Ishikawa (cell line): ENCODE results near the gene KIF24.

ENCODE experiments used
- CEBPB ChIP-seq: IDR thresholded peaks from 2 replicates; pipeline ENCODE4 v1.6.1; 2012
- CREB1 ChIP-seq: IDR thresholded peaks from 2 replicates; pipeline ENCODE4 v1.6.1; 2012; ENCODE audit warnings: low read depth
- EP300 ChIP-seq: IDR thresholded peaks from 2 replicates; pipeline ENCODE4 v1.6.1; 2012; ENCODE audit warnings: borderline replicate concordance
- FOXM1 ChIP-seq: IDR thresholded peaks from 2 replicates; pipeline ENCODE4 v1.6.1; 2012; ENCODE audit warnings: low read depth, borderline replicate concordance
- RAD21 ChIP-seq: IDR thresholded peaks from 2 replicates; pipeline ENCODE4 v1.6.1; 2012; ENCODE audit warnings: low read depth
- TCF12 ChIP-seq: IDR thresholded peaks from 2 replicates; pipeline ENCODE4 v1.6.1; 2012; ENCODE audit warnings: low read depth
- TEAD4 ChIP-seq: IDR thresholded peaks from 2 replicates; pipeline ENCODE4 v1.6.1; 2012
- YY1 ChIP-seq: IDR thresholded peaks from 2 replicates; pipeline ENCODE4 v1.6.1; 2012; ENCODE audit warnings: low read depth
- TF ChIP-seq, protein P1 (sequence below): IDR thresholded peaks from 2 replicates; pipeline ENCODE4 v1.6.1; 2012; ENCODE audit warnings: low read depth, mild to moderate bottlenecking

DNA sequence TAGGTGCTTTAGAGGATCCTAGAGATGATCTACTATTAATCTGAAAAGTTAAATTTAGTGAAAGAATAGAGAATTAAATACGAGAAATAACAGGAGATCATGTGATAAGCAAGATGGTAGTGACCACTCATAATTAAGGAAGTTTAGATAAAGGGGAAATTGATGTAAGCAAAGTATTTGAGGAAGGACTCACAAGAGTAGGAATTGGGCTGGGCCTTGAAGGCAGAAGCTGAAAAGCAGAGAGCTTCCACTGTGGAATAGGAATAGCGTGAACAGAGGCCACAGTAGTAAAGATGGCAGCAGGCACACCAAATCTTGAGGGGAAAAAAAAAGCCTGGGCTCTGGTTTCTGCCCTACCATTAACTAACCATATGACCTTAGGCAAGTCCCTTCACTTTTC is 38.0 kb downstream of the KIF24 start:
- TF ChIP-seq YY1, result no peak
- no peak for TF ChIP-seq TCF12
- TF ChIP-seq CEBPB, result no peak
- TF ChIP-seq RAD21, result no peak
- TF ChIP-seq, protein P1, sequence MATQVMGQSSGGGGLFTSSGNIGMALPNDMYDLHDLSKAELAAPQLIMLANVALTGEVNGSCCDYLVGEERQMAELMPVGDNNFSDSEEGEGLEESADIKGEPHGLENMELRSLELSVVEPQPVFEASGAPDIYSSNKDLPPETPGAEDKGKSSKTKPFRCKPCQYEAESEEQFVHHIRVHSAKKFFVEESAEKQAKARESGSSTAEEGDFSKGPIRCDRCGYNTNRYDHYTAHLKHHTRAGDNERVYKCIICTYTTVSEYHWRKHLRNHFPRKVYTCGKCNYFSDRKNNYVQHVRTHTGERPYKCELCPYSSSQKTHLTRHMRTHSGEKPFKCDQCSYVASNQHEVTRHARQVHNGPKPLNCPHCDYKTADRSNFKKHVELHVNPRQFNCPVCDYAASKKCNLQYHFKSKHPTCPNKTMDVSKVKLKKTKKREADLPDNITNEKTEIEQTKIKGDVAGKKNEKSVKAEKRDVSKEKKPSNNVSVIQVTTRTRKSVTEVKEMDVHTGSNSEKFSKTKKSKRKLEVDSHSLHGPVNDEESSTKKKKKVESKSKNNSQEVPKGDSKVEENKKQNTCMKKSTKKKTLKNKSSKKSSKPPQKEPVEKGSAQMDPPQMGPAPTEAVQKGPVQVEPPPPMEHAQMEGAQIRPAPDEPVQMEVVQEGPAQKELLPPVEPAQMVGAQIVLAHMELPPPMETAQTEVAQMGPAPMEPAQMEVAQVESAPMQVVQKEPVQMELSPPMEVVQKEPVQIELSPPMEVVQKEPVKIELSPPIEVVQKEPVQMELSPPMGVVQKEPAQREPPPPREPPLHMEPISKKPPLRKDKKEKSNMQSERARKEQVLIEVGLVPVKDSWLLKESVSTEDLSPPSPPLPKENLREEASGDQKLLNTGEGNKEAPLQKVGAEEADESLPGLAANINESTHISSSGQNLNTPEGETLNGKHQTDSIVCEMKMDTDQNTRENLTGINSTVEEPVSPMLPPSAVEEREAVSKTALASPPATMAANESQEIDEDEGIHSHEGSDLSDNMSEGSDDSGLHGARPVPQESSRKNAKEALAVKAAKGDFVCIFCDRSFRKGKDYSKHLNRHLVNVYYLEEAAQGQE, result no peak
- no peak for TF ChIP-seq FOXM1
- TF ChIP-seq EP300, result no peak
- TF ChIP-seq TEAD4, result no peak
- no peak for TF ChIP-seq CREB1
